Medulla oblongata (tissue), 1 donor: ENCODE data around the gene SUV39H2.
"Not testable (repeated sequence)": the region's sequence is repeated elsewhere in the genome, so short reads cannot be mapped to it uniquely, and the experiment has no call there.

Source experiments
- DNase-seq: peaks from one replicate; pipeline ENCODE4 v3.0.0-alpha.2; 2015; ENCODE audit errors: extremely low spot score

Gene SUV39H2

DNA sequence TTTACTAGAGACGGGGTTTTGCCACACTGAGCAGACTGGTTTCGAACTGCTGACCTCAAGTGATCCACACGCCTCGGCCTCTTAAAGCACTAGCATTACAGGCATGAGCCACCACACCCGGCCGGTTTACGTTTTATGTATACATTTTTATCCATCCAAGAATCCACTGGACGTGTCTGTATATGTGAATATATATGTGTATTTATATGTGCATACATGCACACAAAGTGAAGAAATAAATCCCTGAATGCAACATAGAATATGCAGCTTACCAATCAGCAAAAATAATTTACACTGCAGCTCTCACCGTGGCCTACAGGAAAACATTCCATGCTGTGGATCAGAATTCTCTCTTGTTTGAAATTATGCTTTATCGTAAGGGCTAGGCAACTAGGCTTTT is 51.9 kb downstream of the SUV39H2 start:
- DNase-seq, result no peak

GRCh38 chr10:14936584-14936983 is 57.9 kb downstream of the SUV39H2 start:
- DNase-seq, result no peak

GRCh38 chr10:14938971-14939370 is 60.3 kb downstream of the SUV39H2 start:
- DNase-seq, result not testable (repeated sequence)

DNA sequence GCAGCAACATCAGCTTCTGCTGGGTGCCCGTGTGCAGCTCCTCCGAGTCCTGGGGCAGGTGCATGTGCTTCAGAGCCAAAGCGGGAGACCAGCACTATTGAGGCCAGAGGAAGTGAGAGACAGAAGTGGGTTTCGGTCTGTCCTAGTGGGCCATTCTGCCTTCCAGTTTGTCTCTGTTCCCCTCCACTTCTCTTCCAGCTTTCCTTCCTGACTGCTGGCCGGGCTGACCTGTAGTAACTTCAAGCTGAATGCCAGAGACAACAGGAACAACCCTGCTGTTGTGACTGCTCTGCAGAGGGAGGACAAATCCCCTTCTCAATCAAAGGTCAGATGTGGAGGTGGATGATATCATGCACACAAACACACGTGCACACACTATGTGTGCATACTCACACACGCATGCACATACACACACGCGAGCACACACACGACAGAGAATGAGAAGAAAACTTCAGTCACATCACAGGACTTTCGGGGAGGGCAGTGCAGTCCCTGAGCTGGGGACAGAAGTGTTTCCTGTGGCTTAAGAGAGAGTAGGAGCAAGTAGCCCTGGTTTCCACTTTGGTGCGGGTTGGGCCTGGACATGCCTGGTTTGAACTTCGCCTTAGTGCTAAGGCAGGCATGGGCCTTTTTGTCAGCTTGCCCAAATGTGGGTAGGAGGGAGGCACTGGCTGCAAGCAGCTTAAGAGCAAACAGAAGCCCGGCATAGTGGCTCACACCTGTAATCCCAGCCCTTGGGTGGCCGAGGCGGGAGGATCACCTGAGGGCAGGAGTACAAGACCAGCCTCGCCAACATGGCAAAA is 63.7 kb downstream of the SUV39H2 start:
- DNase-seq, result not testable (repeated sequence)

DNA sequence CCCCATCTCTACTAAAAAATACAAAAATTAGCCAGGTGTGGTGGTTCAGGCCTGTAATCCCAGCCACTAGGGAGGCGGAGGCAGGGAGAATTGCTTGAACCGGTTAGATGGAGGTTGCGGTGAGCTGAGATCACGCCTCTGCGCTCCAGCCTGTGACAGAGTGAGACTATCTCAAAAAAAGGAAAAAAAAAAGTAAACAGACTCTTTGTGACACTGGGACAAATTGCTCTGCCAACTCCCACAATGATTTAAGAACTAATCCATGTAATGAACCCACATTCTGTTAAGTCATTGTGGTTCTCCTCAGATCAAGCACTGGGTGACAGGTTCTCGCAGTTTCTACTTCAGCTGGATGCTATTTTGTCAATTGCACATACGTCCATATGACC is 64.3 kb downstream of the SUV39H2 start:
- not testable (repeated sequence) for DNase-seq

GRCh38 chr10:14945108-14945507 is 66.4 kb downstream of the SUV39H2 start:
- DNase-seq, result no peak

DNA sequence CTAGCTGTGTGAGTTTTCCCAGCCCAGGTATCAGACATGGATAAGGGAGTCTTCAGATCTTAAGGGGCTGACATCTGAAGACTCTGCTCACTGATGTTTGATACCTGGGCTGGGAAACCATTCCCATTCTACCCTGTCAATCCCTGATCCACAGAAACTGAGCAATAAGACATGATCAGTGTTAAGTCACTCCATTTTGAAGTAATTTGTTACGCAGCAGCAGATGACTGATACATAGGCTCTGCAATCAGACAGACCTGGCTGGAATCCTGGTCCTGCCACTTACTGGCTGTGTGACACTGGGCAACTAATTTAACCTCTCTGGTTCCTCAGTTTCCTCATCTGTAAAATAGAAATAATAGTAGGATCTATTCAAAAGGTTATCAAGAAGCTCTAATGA is 68.6 kb downstream of the SUV39H2 start:
- DNase-seq, result no peak

DNA sequence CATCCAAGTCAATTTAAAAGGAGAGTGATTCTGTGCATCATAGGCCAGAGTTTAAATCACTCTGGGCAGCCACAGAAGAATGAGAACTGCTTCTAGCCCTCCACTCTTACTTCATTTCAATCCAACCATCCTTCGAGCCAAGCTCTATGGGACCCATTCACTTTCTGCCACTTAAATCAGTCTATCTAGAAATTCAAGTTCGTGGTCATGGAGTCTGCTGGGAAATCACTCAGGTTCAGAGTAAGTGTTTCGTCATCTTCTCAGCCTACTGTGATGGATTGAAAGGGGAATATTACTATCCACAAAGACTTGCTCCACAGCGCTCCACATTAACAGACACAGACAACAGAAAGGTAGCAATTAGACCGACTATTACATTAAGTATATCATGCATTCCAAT is 70.6 kb downstream of the SUV39H2 start:
- DNase-seq, result no peak

- no peak for DNase-seq
Measured at GRCh38 chr10:14952851-14953423, 74.3 kb downstream of the SUV39H2 start.

DNA sequence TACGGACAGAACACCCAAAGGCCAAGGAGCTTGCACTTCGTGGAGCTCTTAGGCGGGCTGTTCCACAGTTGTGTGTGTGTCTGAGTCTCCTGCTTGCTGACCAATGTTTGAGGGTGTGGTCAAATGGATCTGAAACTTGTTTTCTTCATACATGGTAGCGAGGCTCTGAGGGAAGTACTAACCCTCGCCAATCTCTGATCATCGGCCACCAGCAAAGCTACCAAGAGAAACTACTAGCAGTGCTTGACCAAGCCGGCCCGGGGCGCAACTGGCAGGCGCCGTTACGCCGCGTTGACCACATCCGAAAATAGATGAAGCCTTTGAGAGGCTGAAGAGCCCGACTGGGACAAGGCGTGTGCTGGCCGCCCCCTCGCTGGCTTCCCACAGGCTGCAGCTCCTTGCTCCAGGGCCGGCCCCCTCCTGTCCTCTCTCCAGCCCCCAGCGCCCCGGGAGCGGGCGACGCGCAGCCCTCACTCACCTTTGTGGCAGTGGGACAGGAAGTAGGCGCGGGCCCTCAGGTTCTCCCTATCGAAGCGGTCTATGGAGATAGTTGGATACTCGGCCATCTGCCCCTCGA is 74.8 kb downstream of the SUV39H2 start:
- no peak for DNase-seq
